ENCODE measurements around the gene TMEM125. TPM values are rescaled to one million over a fixed set of nuclear protein-coding genes. Genes with fewer than 3 reads are reported as not detected.

TMEM125 gene
- total and polyA plus RNA-seq, 12 donors = 0.15 to 0.37 (median 0.22) TPM; not detected in 6

GRCh38 chr1:43302721-43303470 lies 33.1 kb downstream of the TMEM125 start:
- Histone ChIP-seq H3K27ac (peak overlapping the region; percentile 1 to 94 (median 84)), H3K9me3 (no peaks in the 10 kb centered on the region), H3K36me3 (peaks cover 0 to 27% (median 0%) of the 10 kb centered on the region in 9 donors), H3K27me3 (no peaks in the 10 kb centered on the region), H3K4me3 (peak overlapping the region in 9 of 10 donors; percentile 20 to 63 (median 53)), H3K4me1 (peaks cover 3 to 67% (median 30%) of the 10 kb centered on the region in 9 donors)
- 62 to 72% methylated on average over 7 of the region's 7 CpGs for WGBS, 2 donors
- intact Hi-C loops (cut with DNase I) = loop anchor here in 5 of 10 donors (1.0 to 5.0 kb wide), 6 partner anchors 39 to 66 kb away; partner anchors contain the start of gene ELOVL1 (in 1 of the 5)
- ATAC-seq (no peak), DNase-seq (no peak)
- no peak for TF ChIP-seq CTCF (IDR thresholded peaks at IDR 0.05)

GRCh38 chr1:43303471-43304313 lies 33.9 kb downstream of the TMEM125 start:
- intact Hi-C loops (cut with DNase I) = loop anchor here in 5 of 10 donors (1.0 to 5.0 kb wide), 6 partner anchors 39 to 66 kb away; partner anchors contain the start of gene ELOVL1 (in 1 of the 5)
- peak overlapping the region in 8 of 10 donors; percentile 20 to 63 (median 54) for H3K4me3 ChIP-seq
- H3K27ac ChIP-seq = peak overlapping the region in 9 of 10 donors; percentile 1 to 94 (median 83)
- WGBS, 2 donors = 48 to 57% methylated on average over 8 of the region's 8 CpGs
- H3K36me3 ChIP-seq = peaks cover 0 to 30% (median 0%) of the 10 kb centered on the region in 9 donors
- no peaks in the 10 kb centered on the region for H3K9me3 ChIP-seq
- peaks cover 3 to 59% (median 30%) of the 10 kb centered on the region in 9 donors for H3K4me1 ChIP-seq
- no peaks in the 10 kb centered on the region for H3K27me3 ChIP-seq
- no peak for TF ChIP-seq CTCF (IDR thresholded peaks at IDR 0.05)
- ATAC-seq = peak in 7 of 8 donors; percentile 8 to 55 (median 25)
- DNase-seq = no peak

GRCh38 chr1:43304314-43304681 lies 34.5 kb downstream of the TMEM125 start:
- Histone ChIP-seq H3K36me3 (peaks cover 0 to 36% (median 0%) of the 10 kb centered on the region in 9 donors), H3K4me3 (peak overlapping the region in 8 of 10 donors; percentile 20 to 63 (median 50)), H3K27ac (peak overlapping the region in 7 of 10 donors; percentile 1 to 94 (median 36)), H3K4me1 (peaks cover 3 to 55% (median 30%) of the 10 kb centered on the region in 9 donors), H3K9me3 (no peaks in the 10 kb centered on the region), H3K27me3 (no peaks in the 10 kb centered on the region)
- DNase-seq = no peak
- intact Hi-C loops (cut with DNase I) = loop anchor here in 4 of 10 donors (5.0 kb wide), 4 partner anchors 38 to 67 kb away; partner anchors contain the start of gene ELOVL1 (in 1 of the 4)
- 39 to 45% methylated on average over 8 of the region's 8 CpGs for WGBS, 2 donors
- peak in 2 of 8 donors; percentile 7 to 29 for ATAC-seq
- peak in 3 of 9 donors; percentile 16 to 41 (median 26) for TF ChIP-seq CTCF (IDR thresholded peaks at IDR 0.05)
